Thoracic aorta (tissue), 2 donors: ENCODE measurements around the gene CLCF1. TPM values are rescaled to one million over a fixed set of nuclear protein-coding genes. Genes with fewer than 3 reads are reported as not detected.

Experiments
- ATAC-seq: fragments of 150-250 bp; one replicate; pipeline ENCODE4 v1.8.0; 2017; ENCODE audit warnings: low read depth; ENCODE audit not compliant: insufficient number of reproducible peaks, low FRiP score
- DNase-seq: peaks from one replicate; pipeline ENCODE4 v3.0.0-alpha.2; 2020; ENCODE audit warnings: low spot score
- H3K27ac ChIP-seq, 2 donors: fragments of 200-600 bp; sonication (generic); 1 replicate in 1 of 2; 2 replicates in 1 of 2; pipeline ENCODE4 v1.5.1; 2016; ENCODE audit warnings: mild to moderate bottlenecking in 2 of 2, moderate library complexity in 2 of 2
- H3K27me3 ChIP-seq: fragments of 200-600 bp; sonication (generic); replicated peaks from 2 replicates; pipeline ENCODE4 v1.6.0; 2016; ENCODE audit warnings: mild to moderate bottlenecking; ENCODE audit not compliant: insufficient read depth
- H3K36me3 ChIP-seq: fragments of 200-600 bp; sonication (generic); one replicate; pipeline ENCODE4 v1.5.1; 2016
- H3K4me1 ChIP-seq, 2 donors: fragments of 200-600 bp; sonication (generic); 1 replicate in 1 of 2; 2 replicates in 1 of 2; pipeline versions ENCODE4 v1.5.1 to v1.6.0; 2016; ENCODE audit warnings: low read depth in 2 of 2, mild to moderate bottlenecking in 1 of 2; ENCODE audit not compliant: control insufficient read depth in 1 of 2
- H3K4me3 ChIP-seq: fragments of 200-600 bp; sonication (generic); 2 replicates; pipeline ENCODE4 v1.5.1; 2016; ENCODE audit warnings: mild to moderate bottlenecking
- H3K9me3 ChIP-seq: fragments of 200-600 bp; sonication (generic); 2 replicates; pipeline ENCODE4 v1.5.1; 2016
- total RNA-seq, 2 donors: library from RNA; depleted of rRNA; stranded (reverse); fragments of >200 nt; gene quantifications; one replicate each; pipeline versions ENCODE4 v1.1.0 to v1.2.3, GENCODE V29; 2016
- TF ChIP-seq, protein P1 (sequence below): fragments of 200-600 bp; sonication (generic); IDR thresholded peaks from one replicate; pipeline ENCODE4 v1.5.1; 2019; ENCODE audit warnings: antibody characterized with exemption

CLCF1 gene
- total RNA-seq, 2 donors from 2014 or later: 27.1 to 38.1 TPM

DNA sequence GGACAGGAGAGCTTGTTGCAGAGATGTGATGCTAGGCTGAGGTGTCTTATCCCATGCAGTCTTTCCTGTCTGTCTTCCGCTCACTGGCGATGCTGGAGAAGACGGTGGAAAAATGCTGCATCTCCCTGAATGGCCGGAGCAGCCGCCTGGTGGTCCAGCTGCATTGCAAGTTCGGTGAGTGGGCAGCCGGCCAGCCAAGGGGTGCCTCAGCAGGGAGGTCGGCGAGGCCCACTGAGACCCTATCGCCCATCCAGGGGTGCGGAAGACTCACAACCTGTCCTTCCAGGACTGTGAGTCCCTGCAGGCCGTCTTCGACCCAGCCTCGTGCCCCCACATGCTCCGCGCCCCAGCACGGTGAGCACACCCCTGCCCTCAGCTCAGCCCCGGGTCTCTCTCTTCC lies 20.0 kb upstream of the CLCF1 start:
- Histone ChIP-seq H3K27me3 (no peaks in the 10 kb centered on the region), H3K36me3 (peaks cover 25% of the 10 kb centered on the region), H3K27ac (no peak overlapping the region), H3K9me3 (no peaks in the 10 kb centered on the region), H3K4me3 (no peak overlapping the region), H3K4me1 (peaks cover 7 to 21% of the 10 kb centered on the region in 2 donors)
- TF ChIP-seq, protein P1, sequence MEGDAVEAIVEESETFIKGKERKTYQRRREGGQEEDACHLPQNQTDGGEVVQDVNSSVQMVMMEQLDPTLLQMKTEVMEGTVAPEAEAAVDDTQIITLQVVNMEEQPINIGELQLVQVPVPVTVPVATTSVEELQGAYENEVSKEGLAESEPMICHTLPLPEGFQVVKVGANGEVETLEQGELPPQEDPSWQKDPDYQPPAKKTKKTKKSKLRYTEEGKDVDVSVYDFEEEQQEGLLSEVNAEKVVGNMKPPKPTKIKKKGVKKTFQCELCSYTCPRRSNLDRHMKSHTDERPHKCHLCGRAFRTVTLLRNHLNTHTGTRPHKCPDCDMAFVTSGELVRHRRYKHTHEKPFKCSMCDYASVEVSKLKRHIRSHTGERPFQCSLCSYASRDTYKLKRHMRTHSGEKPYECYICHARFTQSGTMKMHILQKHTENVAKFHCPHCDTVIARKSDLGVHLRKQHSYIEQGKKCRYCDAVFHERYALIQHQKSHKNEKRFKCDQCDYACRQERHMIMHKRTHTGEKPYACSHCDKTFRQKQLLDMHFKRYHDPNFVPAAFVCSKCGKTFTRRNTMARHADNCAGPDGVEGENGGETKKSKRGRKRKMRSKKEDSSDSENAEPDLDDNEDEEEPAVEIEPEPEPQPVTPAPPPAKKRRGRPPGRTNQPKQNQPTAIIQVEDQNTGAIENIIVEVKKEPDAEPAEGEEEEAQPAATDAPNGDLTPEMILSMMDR: no peak
- DNase-seq (no peak), ATAC-seq (no peak)

DNA sequence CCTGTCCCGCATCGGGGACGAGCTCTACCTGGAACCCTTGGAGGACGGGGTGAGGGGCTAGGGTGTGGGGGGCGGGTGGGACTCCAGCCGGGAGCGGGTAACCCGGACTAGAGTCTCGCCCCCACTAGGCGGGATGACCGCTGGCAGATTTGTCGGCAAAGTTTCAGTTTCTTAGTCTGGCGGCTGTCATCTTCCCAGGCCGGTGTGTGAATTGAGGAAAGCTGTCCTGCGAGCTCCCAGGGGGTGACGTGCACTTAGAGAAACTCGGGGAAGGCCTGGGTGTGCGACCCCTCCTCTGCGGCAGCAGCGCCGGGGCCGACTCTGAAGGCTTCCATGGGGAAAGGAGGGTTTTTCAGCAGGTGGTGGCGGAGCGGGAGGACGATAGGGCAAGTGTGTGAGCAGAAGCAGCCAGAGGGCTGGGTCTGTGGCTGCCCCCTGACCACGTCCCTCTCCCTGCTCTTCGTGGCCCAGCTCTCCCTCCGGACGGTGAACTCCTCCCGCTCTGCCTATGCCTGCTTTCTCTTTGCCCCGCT lies 18.9 kb upstream of the CLCF1 start:
- ATAC-seq: peak; percentile 10
- Histone ChIP-seq H3K4me3 (peak overlapping the region; percentile 77), H3K27me3 (no peaks in the 10 kb centered on the region), H3K27ac (peak overlapping the region in 1 of 2 donors; percentile 32), H3K36me3 (peaks cover 13% of the 10 kb centered on the region), H3K9me3 (no peaks in the 10 kb centered on the region), H3K4me1 (peaks cover 7 to 21% of the 10 kb centered on the region in 2 donors)
- TF ChIP-seq, protein P1: no peak
- no peak for DNase-seq

DNA sequence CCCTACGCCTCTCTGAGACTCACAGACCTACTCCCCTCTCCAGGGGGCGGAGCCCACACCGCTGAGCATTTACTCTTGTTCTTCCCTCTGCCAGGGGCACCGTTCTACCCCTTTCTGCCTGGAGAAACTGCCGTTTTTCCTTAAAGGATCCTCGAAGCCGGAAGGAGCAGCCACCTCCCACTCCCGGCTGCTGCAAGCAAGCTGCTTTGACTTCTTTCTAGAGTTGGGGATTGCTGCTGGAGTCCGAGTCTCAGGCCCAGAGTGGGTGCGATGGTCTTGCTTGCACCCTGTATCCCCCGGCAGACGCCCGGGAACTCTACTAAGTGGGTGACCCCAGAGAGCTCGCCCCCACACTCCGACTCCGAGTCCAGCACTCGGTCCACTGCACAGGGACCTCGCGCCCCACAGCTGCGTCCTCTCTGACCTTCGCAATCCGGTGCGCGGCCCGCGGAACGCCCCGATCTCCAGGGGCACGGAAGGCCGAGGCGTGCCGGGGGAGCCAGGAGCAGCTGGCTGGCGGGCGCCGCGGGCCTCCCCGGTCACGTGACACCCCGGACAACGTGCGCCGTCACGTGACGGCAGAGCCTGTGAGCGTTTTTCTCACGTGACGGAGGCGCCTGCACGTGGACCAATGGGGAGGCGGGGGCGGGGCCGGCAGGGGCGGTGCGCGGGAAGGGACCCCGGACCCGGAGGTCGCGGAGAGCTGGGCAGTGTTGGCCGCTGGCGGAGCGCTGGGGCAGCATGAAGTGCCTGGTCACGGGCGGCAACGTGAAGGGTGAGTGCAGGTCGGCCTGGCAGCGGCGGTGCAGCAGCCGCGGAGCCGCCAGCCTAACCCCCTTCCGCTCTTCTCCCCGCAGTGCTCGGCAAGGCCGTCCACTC lies 18.1 kb upstream of the CLCF1 start, which contains the start of gene RAD9A:
Gene RAD9A (plus strand): TSS at position 683 of the 879 bp plus-strand sequence. CDS start 59 bp downstream, at position 742.
- Histone ChIP-seq H3K4me1 (peaks cover 7 to 21% of the 10 kb centered on the region in 2 donors), H3K4me3 (peak within 1 kb of the TSS; percentile 77), H3K27me3 (no peaks in the 10 kb centered on the region), H3K27ac (peak within 1 kb of the TSS; percentile 38 to 73), H3K9me3 (no peaks in the 10 kb centered on the region), H3K36me3 (peaks cover 7% of the 10 kb centered on the region)
- DNase-seq (peak; percentile 78), ATAC-seq (peak; percentile 56)
- TF ChIP-seq, protein P1: no peak

DNA sequence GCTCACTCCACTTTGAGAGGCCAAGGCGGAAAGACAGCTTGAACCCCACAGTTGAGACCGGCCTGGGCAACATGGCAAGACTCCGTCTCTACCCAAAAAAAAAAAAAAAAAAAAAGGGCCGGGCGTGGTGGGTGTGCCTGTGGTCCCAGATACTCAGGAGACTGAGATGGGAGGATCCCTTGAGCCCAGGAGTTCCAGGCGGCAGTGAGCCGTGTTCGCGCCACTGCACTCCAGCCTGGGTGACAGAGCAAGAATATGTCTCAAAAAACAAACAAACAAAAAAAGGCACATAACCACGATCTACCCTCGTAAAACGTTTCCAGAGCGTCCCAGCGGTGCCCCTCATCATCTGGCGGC lies 17.5 kb upstream of the CLCF1 start:
- TF ChIP-seq, protein P1: no peak
- DNase-seq (no peak), ATAC-seq (no peak)
- H3K4me1 ChIP-seq: peaks cover 7 to 21% of the 10 kb centered on the region in 2 donors
- H3K4me3 ChIP-seq: peak overlapping the region; percentile 77
- H3K36me3 ChIP-seq: peaks cover 7% of the 10 kb centered on the region
- H3K27ac ChIP-seq: peak overlapping the region; percentile 38 to 73
- H3K27me3 ChIP-seq: no peaks in the 10 kb centered on the region
- H3K9me3 ChIP-seq: no peaks in the 10 kb centered on the region

DNA sequence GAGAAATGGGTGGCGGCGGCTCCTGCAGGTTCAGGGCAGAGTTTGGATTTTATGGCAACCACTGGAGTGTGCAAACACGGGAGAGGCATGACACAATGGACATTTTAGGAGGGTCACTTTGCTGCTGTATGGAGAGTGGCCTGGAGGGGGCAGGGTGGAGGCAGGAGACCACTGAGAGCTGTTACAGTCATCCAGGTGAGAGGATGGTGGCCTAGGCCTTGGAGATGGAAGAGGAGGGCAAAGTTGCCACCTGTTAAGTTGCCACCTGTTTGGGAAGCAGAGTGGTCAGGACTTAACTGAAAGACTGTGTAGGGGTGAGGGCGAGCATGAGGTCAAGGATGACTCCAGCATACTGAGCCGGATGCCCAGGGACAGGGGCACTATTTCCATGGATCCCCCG lies 16.1 kb upstream of the CLCF1 start:
- Histone ChIP-seq H3K27me3 (no peaks in the 10 kb centered on the region), H3K36me3 (peaks cover 7% of the 10 kb centered on the region), H3K4me3 (no peak overlapping the region), H3K27ac (no peak overlapping the region), H3K9me3 (no peaks in the 10 kb centered on the region), H3K4me1 (peaks cover 7 to 35% of the 10 kb centered on the region in 2 donors)
- DNase-seq: no peak
- TF ChIP-seq, protein P1: peak; percentile 46
- no peak for ATAC-seq
